HK-2 (cell line): ENCODE data around the gene TMTC4.

Experiments
- DNase-seq: peaks from one replicate; pipeline ENCODE4 v3.0.0-alpha.2; 2018; ENCODE audit not compliant: unreplicated experiment

The TMTC4 gene

DNA sequence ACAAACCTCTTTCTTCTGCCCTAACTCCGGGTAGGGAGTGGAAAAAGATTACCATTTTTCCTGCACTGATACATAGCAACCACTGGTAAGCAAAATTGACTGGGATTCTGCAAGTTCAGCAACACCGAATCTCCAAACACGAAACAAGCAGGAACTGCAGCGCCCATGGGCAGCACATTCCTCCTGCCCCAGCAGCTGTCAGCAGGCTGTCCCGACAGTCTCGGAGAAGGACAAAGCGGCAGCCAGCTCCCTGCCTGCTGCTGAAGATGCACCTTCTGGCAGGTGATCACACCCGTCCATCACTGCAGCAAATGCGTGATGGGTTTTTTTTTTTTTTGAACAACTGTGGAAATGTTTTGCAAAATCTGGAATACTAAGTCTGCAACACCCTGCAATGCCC, 6.7 kb downstream of the TMTC4 start:
- no peak for DNase-seq

- no peak for DNase-seq
These were observed 8.5 kb downstream of the TMTC4 start for GRCh38 chr13:100666124-100666523.

DNA sequence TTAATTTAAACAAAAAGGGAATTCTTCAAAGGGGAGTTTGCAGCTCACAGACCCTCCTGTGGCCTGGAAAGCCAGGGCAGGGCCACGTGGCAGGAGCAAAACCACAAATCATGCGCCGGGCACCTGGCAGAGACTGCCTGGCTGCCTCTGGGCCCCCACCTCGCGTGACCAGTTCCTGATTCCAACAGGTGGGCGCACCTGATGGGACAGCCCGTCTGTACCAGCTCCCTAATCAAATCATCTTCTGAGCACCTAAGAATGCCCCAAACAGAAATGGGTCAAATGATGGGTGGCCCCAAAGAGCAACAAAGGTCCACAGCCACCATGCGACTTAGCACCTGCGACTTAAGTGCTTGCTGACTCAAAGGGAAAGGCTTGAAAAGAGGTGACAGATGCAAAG, 9.2 kb downstream of the TMTC4 start:
- no peak for DNase-seq

- no peak for DNase-seq
These were observed 10.3 kb downstream of the TMTC4 start for GRCh38 chr13:100664171-100664900.

DNA sequence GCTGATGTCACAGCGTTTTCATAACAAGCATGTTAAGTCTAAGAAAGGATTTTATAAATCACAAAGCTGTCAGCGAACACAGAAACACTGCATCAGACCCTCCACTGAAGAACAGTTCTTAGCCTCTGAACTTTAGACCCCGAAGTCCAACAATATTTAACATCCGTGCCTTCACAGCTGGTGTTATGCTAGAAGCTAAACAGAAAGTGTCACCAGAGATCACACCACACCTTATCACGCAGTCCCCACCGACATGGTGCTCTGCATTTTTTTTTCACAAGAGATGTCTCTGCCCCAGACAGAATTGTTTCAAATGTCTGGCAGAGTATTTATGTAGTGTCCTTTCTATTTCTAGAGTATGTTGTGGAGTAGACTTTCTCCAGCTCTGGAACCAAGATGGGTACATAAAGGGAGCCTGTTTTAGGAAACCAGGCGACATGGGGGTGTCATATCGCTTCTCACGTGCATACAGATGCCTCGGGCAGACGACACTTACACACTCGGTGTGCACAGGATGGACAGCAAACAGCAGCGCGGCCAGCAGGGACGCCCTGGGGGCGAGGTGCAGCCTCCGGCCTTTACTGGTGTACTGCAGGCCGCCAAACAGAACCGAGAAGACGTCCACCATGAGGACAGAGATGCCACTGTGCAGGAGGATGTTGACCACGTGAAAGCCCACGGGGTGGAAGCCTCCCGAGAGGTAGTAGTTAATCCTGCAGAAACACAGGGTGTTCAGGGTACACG, 12.0 kb downstream of the TMTC4 start:
- no peak for DNase-seq

DNA sequence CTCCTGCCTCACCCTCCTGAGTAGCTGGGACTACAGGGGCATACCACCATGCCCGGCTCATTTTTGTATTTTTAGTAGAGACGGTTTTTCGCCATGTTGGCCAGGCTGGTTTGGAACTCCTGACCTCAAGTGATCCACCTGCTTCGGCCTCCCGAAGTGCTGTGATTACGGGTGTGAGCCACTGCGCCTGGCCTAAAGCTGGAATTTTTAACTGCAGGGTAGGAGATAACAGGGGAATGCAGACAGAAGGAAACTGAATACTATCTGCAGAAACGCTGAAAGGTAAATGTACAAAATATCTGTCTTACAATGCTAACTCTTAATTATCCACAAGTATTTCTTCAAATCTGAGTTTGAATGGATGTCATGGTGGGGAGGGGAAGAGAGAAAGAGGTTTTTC, 13.8 kb downstream of the TMTC4 start:
- DNase-seq: no peak

GRCh38 chr13:100659578-100659977, 15.0 kb downstream of the TMTC4 start:
- DNase-seq: no peak

- no peak for DNase-seq
These were observed 16.2 kb downstream of the TMTC4 start for GRCh38 chr13:100658363-100658762.

GRCh38 chr13:100657881-100658315, 16.7 kb downstream of the TMTC4 start:
- no peak for DNase-seq

- DNase-seq: no peak
These were observed 22.1 kb downstream of the TMTC4 start for GRCh38 chr13:100652510-100652909.

DNA sequence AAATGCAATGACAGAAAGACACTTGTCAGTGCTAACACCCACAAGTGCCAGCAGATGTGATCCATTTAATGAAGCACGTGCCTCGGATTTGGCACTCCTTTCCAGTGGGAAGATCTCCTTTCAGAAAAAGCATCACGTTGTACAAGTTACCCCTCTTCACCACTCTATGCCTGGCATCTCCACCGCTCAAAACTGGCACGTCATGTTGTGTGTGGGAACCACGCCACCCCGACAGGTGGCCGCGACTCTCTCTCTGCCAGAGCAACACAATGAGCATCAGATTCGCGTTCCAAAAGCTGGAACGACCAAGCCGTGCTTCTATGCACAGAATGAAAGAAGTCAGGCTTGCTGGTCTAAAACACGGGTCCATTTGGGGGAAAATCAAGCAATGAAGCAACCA, 24.3 kb downstream of the TMTC4 start:
- DNase-seq: no peak

GRCh38 chr13:100648354-100648753, 26.2 kb downstream of the TMTC4 start:
- DNase-seq: no peak

GRCh38 chr13:100646871-100647270, 27.7 kb downstream of the TMTC4 start:
- no peak for DNase-seq

- peak; percentile 10 for DNase-seq
These were observed 28.4 kb downstream of the TMTC4 start for GRCh38 chr13:100646030-100646673.

- no peak for DNase-seq
These were observed 29.2 kb downstream of the TMTC4 start for GRCh38 chr13:100645382-100645781.

DNA sequence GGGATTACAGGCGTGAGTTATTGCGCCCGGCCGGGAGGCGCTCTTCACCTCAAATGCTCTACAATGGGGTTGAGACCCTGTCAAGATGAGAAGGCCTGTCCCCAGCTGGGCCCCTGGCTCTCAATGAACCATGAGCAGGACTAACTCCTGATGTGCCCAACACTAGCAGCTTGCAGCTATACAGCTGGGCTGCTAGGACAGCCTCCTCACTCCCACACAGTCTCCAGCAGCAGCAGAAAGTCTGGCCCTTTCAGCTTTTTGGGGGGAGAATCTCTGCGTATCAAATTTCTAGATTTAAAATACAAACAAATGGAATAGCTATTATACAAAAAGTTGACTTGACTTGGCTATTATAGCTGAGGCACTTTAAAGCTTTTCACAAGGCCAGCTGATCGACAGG, 30.2 kb downstream of the TMTC4 start:
- DNase-seq: no peak

GRCh38 chr13:100637796-100638195, 36.8 kb downstream of the TMTC4 start:
- no peak for DNase-seq

DNA sequence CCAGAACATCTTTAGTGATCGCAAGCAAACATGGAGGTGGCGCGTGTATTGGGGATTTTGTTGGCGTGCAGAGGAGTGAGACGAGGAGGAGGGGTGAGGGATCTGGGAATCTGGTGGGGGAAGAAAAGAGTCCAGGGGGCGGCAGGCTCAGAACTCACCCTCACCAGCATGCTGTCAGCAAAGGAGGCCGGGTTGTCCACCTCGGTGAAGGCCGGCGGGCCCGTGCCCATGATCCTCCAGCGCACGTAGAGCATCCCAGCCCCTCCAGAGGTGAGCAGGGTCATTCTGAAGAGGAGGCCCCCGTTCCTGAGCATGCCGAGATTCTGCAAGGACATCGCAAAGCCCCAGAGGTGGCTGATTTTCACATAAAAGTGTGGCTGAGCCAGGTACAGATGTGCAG, 37.2 kb downstream of the TMTC4 start:
- no peak for DNase-seq

DNA sequence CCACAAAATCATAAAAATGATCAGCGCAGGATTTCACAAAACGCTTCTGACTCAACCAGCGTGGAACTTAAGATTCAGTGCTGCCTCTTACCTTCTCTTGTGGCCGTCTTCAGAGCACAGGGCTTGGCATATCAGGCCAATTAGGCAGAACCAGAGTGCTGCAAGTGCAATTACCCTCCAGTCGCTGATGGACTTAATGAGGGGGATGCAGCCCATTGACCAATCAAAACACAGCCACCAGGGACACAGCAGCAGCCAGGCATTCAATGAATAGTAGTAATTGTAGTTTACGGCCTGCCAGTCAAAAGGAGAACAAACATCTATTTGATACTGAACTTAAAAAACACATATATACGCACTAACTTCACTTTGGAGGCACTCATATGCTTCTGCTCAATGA, 38.2 kb downstream of the TMTC4 start:
- no peak for DNase-seq

- no peak for DNase-seq
These were observed 38.6 kb downstream of the TMTC4 start for GRCh38 chr13:100636004-100636403.

DNA sequence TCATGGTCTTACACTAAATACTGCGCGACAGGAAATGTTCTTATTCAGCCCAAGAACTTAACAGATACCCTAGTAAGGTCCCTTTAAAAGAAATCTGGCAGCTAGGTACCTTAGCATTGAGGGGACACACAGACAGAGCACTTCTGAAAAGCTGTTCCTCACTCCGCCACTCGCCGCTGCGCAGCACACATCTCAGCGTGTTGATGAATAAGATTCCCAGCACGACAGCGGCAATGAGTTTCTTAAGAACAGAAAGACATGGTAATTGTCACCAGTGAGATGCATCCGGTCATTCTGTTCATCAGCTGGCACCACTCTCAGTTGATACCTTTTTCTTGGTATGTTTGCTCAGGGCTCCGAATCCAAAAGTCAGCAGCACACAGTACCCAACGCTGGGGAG, 39.9 kb downstream of the TMTC4 start:
- DNase-seq: no peak

DNA sequence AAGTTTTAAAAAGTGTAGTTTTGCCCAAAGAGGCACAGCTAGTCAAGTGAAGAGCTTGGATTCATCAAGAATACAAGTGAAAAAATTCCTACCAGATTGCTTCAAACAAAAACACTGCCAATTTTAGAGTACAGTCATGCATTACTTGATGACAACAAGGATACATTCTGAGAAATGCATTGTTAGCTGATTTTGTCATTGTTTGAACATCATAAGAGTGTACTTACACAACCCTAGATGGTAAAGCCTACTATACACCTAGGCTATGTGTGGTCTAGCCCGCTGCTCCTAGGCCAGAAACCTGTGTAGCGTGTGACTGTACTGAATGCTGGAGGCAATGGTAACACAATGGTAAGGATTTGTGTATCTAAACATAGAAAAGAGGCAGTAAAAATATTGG, 41.1 kb downstream of the TMTC4 start:
- peak; percentile 11 for DNase-seq

- DNase-seq: no peak
These were observed 44.0 kb downstream of the TMTC4 start for GRCh38 chr13:100630555-100630954.
